Measurements from ENCODE around the gene FCER2.

DNA sequence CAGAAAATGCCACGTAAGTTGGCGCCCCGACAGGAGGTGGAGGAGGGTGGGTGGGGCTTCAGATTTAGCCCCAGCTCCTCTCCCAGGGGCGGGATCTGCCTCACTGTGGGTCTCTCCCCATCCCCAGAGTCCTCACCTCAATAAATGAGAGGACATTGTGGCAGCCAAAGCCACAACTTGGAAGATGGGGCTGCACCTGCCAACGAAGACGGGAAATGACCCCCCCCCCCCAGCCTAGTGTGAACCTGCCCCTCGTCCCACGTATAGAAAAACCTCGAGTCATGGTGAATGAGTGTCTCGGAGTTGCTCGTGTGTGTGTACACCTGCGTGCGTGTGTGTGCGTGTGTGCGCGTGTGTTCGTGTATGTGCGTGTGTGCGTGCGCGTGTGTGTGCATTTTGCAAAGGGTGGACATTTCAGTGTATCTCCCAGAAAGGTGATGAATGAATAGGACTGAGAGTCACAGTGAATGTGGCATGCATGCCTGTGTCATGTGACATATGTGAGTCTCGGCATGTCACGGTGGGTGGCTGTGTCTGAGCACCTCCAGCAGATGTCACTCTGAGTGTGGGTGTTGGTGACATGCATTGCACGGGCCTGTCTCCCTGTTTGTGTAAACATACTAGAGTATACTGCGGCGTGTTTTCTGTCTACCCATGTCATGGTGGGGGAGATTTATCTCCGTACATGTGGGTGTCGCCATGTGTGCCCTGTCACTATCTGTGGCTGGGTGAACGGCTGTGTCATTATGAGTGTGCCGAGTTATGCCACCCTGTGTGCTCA lies 22.8 kb downstream of the FCER2 start:
- TF ChIP-seq, protein P1, sequence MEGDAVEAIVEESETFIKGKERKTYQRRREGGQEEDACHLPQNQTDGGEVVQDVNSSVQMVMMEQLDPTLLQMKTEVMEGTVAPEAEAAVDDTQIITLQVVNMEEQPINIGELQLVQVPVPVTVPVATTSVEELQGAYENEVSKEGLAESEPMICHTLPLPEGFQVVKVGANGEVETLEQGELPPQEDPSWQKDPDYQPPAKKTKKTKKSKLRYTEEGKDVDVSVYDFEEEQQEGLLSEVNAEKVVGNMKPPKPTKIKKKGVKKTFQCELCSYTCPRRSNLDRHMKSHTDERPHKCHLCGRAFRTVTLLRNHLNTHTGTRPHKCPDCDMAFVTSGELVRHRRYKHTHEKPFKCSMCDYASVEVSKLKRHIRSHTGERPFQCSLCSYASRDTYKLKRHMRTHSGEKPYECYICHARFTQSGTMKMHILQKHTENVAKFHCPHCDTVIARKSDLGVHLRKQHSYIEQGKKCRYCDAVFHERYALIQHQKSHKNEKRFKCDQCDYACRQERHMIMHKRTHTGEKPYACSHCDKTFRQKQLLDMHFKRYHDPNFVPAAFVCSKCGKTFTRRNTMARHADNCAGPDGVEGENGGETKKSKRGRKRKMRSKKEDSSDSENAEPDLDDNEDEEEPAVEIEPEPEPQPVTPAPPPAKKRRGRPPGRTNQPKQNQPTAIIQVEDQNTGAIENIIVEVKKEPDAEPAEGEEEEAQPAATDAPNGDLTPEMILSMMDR (IDR thresholded peaks at IDR 0.05) = no peak
- no peak for TF ChIP-seq POLR2A (IDR thresholded peaks at IDR 0.05)
